Peyer's patch (tissue), 4 donors: Measurements from ENCODE around the gene UBE2M. TPM values are rescaled to one million over a fixed set of nuclear protein-coding genes. Genes with fewer than 3 reads are reported as not detected.
"Not testable (repeated sequence)": the region's sequence is repeated elsewhere in the genome, so short reads cannot be mapped to it uniquely, and the experiment has no call there.

Source experiments
- DNase-seq, 3 donors: peaks; one replicate each; pipeline ENCODE4 v3.0.0-alpha.2; 2017 to 2019
- H3K27ac ChIP-seq, 4 donors: fragments of 200-600 bp; sonication (generic); one replicate each; pipeline ENCODE4 v1.5.1; 2016 to 2019
- H3K27me3 ChIP-seq, 2 donors: fragments of 200-600 bp; sonication (generic); one replicate each; pipeline ENCODE4 v1.5.1; 2019
- H3K36me3 ChIP-seq, 3 donors: fragments of 200-600 bp; sonication (generic); one replicate each; pipeline ENCODE4 v1.5.1; 2016 to 2019
- H3K4me1 ChIP-seq, 4 donors: fragments of 200-600 bp; sonication (generic); one replicate each; pipeline ENCODE4 v1.5.1; 2016 to 2019
- H3K4me3 ChIP-seq, 4 donors: fragments of 200-600 bp; sonication (generic); 1 replicate in 3 of 4; 2 replicates in 1 of 4; pipeline ENCODE4 v1.5.1; 2016 to 2019; ENCODE audit warnings: mild to moderate bottlenecking in 1 of 4
- H3K9me3 ChIP-seq, 4 donors: fragments of 200-600 bp; sonication (generic); one replicate each; pipeline ENCODE4 v1.5.1; 2016 to 2019; ENCODE audit warnings: mild to moderate bottlenecking in 1 of 4
- CTCF ChIP-seq, 6 experiments: fragments of 450-650 bp in 4 of 6; fragments of 200-600 bp in 2 of 6; sonication (generic) in 1 of 6; IDR thresholded peaks; one replicate each; pipeline ENCODE4 v1.5.1; 2017 to 2019; ENCODE audit warnings: antibody characterized with exemption in 6 of 6, mild to moderate bottlenecking in 3 of 6, moderate library complexity in 1 of 6
- POLR2A ChIP-seq, 2 donors: fragments of 450-650 bp; IDR thresholded peaks; one replicate each; pipeline ENCODE4 v1.5.1; 2017; ENCODE audit warnings: antibody characterized with exemption in 2 of 2, mild to moderate bottlenecking in 2 of 2, moderate library complexity in 2 of 2
- total RNA-seq, 4 donors: library from RNA; depleted of rRNA; stranded (reverse); fragments of >200 nt; gene quantifications; one replicate each; pipeline ENCODE4 v1.1.0, GENCODE V29; 2016

UBE2M gene
- total RNA-seq, 4 donors from 2014 or later, result 10.2 to 37.1 (median 18.5) TPM

DNA sequence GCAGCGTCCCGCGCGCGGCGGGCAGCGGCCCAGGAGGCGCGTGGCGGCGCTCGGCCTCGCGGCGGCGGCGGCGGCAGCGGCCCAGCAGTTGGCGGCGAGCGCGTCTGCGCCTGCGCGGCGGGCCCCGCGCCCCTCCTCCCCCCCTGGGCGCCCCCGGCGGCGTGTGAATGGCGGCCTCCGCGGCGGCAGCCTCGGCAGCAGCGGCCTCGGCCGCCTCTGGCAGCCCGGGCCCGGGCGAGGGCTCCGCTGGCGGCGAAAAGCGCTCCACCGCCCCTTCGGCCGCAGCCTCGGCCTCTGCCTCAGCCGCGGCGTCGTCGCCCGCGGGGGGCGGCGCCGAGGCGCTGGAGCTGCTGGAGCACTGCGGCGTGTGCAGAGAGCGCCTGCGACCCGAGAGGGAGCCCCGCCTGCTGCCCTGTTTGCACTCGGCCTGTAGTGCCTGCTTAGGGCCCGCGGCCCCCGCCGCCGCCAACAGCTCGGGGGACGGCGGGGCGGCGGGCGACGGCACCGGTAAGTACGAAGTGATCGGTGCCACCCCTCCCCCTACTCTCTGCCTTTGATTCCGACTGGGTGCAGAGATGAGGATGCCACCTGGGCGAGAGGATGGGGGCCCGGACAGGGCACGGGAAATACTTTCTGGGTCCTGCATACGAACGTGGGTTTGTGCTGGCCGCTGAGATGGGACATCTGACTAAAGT lies 13.7 kb downstream of the UBE2M start:
- no peaks in the 10 kb centered on the region for H3K9me3 ChIP-seq
- no peak for DNase-seq

GRCh38 chr19:58543826-58544590 lies 14.4 kb downstream of the UBE2M start, which contains the start of gene TRIM28:
TSS of gene TRIM28 (plus strand) at chr19:58544064. CDS start at chr19:58544758, 694 bp downstream.
- no peaks in the 10 kb centered on the region for H3K9me3 ChIP-seq
- H3K36me3 ChIP-seq, result peaks cover 0 to 21% (median 0%) of the 10 kb centered on the region in 3 donors
- TF ChIP-seq CTCF (IDR thresholded peaks at IDR 0.05), result peak in 2 of 6 experiments; percentile 34 to 37
- peak; percentile 90 to 98 for TF ChIP-seq POLR2A (IDR thresholded peaks at IDR 0.05)
- H3K27me3 ChIP-seq, result no peaks in the 10 kb centered on the region
- H3K4me1 ChIP-seq, result peaks cover 0 to 21% (median 18%) of the 10 kb centered on the region in 4 donors
- H3K27ac ChIP-seq, result peak within 1 kb of the TSS; percentile 91 to 98 (median 94)
- peak; percentile 99 for DNase-seq
- H3K4me3 ChIP-seq, result peak within 1 kb of the TSS; percentile 89 to 99 (median 93)

More for the DNA sequence above, 13.7 kb downstream of the UBE2M start:
- peak overlapping the region; percentile 89 to 99 (median 93) for H3K4me3 ChIP-seq
- peak in 1 of 6 experiments; percentile 9 for TF ChIP-seq CTCF (IDR thresholded peaks at IDR 0.05)
- TF ChIP-seq POLR2A (IDR thresholded peaks at IDR 0.05), result no peak
- H3K36me3 ChIP-seq, result peaks cover 0 to 28% (median 0%) of the 10 kb centered on the region in 3 donors
- H3K4me1 ChIP-seq, result peaks cover 0 to 21% (median 18%) of the 10 kb centered on the region in 4 donors
- peak overlapping the region; percentile 91 to 98 (median 94) for H3K27ac ChIP-seq
- H3K27me3 ChIP-seq, result no peaks in the 10 kb centered on the region

- peaks cover 4 to 28% (median 26%) of the 10 kb centered on the region in 4 donors for H3K4me1 ChIP-seq
- not testable (repeated sequence) for H3K9me3 ChIP-seq, H3K27me3 ChIP-seq, H3K36me3 ChIP-seq, DNase-seq
- H3K27ac ChIP-seq, result peak overlapping the region in 3 of 4 donors; percentile 91 to 98 (median 95)
- H3K4me3 ChIP-seq, result peak overlapping the region in 1 of 4 donors; percentile 99
Measured at GRCh38 chr19:58542641-58543372, 15.6 kb downstream of the UBE2M start.

DNA sequence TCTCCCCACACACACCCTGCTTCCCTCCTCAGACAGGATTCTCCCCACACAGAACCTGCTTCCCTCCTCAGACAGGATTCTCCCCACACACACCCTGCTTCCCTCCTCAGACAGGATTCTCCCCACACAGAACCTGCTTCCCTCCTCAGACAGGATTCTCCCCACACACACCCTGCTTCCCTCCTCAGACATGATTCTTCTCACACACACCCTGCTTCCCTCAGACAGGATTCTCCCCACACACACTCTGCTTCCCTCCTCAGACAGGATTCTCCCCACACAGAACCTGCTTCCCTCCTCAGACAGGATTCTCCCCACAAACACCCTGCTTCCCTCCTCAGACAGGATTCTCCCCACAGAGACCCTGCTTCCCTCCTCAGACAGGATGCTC lies 19.2 kb downstream of the UBE2M start:
- H3K27ac ChIP-seq, DNase-seq, H3K4me3 ChIP-seq, H3K36me3 ChIP-seq, H3K4me1 ChIP-seq, H3K27me3 ChIP-seq, H3K9me3 ChIP-seq: not testable (repeated sequence)

DNA sequence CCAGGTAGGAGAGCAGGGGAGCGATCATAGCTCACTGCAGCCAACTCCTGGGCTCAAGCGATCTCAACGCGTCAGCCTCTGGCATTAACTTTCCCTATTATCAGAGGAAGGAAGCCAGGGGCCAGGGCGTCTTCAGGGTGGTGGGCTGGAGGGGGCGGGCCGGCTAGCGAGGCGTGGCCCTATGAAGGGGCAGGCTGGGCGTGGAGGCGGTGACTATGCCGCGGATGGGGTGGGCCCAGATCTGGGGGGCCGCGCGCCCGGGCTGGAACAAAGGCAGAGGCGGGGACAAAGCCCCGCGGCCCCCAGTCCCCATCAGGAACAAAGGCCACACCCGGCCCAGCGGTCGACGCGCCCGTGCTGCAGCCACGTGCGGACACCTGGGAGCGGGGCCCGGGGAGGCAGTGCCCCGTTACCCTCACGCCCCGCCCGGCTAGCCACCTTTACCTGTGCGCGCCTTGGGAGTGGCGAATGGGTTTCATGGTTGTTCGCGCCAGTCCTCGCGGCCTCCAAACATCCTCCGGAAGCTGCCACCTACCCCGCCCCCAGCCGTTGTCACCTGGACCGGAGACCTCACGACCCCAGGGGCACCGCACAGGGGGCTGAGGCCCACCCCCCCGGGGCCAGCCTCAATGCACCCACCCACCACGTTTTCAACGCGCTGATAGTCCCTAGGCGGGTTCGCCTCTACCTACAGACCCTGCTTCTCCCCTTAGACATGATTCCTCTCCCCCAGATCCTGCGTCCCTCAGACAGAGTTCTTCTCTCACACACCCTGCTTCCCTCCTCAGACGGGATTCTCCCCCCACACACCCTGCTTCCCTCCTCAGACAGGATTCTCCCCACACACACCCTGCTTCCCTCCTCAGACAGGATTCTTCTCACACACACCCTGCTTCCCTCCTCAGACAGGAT lies 19.9 kb downstream of the UBE2M start:
- Histone ChIP-seq H3K4me1 (peaks cover 4 to 9% (median 7%) of the 10 kb centered on the region in 4 donors), H3K27ac (no peak overlapping the region), H3K27me3 (peaks cover 0 to 8% of the 10 kb centered on the region in 2 donors), H3K4me3 (peak overlapping the region; percentile 24 to 52 (median 38)), H3K9me3 (no peaks in the 10 kb centered on the region), H3K36me3 (no peaks in the 10 kb centered on the region)
- TF ChIP-seq POLR2A (IDR thresholded peaks at IDR 0.05), result no peak
- no peak for TF ChIP-seq CTCF (IDR thresholded peaks at IDR 0.05)
- peak in 1 of 3 donors; percentile 65 for DNase-seq
